Occipital lobe (tissue), 2 donors: Measurements from ENCODE around the gene DISC1. TPM values are rescaled to one million over a fixed set of nuclear protein-coding genes. Genes with fewer than 3 reads are reported as not detected.

Experiments
- DNase-seq: peaks from one replicate; lab custom pipeline; 2025; lab: John Stamatoyannopoulos, UW
- total RNA-seq: library from RNA; depleted of rRNA; stranded (reverse); fragments of >200 nt; gene quantifications from one replicate; pipeline ENCODE4 v1.2.3, GENCODE V29; 2014

Gene DISC1
- total RNA-seq, 1 donor from 2014 or later: 6.4 TPM

DNA sequence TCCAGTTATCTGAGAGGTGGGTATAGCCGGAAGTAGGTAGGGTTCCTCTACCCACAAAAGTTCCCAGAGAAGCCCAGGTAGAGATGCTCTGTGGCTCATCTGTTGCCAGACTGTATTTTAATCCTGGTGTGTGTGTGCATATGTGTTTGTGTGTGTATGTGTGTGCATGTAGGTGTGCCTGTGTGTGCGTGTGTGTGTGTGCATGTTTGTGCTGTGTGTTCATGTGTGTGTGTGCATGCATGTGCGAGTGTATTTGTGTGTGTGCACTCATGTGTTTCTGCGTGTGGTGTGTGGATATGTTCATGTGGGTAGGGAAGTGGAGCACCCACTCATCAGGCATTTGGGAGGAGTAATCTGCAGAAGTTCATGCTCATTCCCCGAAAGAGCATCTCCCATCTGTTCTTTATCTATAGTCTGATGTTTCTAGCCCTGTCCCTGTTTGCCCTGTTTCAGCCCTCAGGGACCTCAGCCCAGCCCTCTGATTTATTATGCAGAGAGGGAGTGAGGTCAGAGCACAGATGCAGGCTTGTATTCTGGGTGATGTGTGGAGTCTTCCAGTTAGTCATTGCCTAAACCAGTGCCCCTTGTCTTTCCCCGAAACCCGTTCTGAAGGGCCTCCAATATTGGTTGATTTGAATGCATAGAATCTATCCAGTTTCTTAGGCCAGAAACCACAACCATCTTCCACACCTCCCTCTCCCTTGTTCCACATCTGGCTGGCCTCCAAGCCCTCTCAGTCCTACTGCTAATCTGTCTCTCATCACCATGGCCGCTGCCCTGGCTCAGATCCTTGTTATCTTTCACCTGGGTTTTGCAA, 69.1 kb downstream of the DISC1 start:
- DNase-seq: no peak

DNA sequence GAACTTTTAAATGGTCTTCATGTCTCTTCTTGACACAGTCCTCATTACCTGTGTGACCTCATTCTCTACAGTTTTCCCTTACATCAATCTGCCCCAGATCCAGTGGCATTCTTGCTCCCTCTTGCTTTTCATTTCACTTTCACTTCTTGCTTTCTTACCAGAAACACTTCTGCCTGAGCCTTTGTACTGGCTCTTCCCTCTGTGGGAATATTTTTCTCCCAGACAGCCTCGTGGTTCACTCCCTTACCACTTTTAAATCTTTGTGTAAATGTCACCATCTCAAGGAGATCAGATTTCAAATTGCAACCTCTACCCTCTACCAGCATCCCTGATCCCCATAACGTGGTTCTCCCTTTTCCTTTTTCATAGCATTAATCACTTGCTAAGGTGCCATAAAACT, 73.2 kb downstream of the DISC1 start:
- DNase-seq: no peak

DNA sequence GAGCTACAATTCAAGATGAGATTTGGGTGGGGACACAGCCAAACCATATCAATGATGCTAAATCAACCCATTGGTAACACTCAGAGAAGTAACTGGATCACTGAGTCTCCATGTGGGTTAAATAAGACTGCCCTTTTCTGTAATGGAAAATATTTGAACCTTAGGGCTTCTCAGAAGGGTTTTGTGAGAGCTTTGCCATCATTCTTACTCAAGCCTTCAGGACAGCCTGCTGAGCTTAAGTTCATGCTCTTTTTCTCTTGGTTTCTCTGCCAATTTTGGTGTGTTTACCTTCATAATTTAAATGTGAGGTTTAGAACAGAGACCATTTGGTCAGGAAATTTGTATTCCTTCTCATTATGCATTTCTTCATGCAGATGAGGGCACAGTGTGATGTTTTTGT, 74.7 kb downstream of the DISC1 start:
- no peak for DNase-seq

DNA sequence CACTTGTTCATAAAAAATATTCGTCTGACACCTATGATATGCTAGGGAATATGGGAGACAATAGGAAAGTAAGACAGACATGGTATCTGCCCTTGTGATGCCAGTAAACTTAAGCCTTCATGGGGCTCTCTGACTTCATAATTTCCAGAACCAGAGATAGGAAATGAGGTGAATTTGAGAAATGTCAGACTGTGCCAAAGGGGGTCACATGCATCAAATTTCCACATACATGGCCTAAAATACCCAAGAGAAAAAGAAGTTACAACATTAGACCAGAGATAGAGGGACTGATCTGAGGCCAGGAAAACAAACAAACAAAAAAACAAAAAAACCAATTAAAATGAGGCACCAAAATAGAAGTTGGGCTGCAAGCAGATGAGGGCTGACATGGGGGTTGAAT, 75.7 kb downstream of the DISC1 start:
- DNase-seq: no peak

DNA sequence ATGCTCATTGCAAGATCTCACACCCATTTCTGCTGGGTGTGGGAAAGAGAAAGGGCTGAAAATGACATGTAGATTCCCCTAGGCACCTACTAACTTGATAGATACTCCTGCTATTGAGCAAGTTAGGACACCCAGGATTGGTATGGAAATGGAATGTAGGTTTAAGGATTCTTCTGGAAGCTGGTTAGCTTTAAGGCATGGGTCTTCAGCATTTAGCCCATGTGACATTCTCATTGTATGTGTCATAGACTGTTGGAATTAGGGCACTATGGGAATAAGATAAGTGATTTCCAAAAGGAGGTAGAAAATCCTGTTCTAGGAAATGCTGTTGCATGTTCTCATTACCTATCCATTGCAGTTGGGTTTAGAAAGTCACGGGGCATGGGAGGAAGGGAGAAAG, 76.2 kb downstream of the DISC1 start:
- no peak for DNase-seq

DNA sequence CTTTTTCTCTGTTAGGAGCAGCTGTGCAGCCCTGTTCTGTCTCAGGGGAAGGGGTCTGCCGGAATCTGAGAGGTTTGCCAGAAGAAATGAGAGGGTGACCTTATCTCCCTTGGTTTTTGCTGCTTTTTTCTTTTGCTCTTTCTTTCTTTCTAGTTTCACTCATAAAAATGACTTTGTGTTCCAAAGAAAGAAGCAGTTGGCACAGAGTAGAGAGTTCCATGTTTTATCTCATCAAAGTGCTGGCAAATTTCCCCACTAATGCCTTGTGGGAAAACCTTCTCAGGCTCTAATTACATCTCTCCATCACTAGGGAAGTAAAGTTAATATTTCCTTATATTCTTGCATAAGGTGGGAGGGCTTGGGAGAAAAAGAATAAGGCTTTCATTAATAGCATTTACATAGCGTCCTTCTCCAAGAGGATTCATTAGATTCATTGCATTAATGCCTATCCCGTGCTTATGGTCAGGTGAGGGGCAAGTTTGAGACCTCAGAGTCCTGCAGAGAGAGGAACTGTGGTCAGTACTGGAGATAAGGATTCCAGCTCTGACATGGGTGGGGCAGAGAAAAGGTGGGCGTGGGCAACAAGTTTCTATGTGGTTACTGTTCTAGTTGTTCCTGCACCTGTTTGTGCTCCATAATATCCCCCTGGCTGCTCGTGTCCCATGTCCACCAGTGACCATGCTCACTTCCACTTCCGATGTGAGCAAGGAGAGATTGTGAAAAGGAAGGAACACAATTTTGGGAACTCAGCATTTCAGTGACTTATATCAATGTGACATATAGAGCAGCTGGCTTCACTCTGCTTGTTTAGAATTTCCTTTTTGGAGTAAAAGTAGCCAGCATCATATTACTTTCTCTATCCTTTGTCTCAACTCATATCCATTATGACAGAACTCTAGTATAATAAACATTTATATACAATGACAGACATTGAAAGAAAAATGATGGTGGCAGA, 79.5 kb downstream of the DISC1 start:
- DNase-seq: no peak

DNA sequence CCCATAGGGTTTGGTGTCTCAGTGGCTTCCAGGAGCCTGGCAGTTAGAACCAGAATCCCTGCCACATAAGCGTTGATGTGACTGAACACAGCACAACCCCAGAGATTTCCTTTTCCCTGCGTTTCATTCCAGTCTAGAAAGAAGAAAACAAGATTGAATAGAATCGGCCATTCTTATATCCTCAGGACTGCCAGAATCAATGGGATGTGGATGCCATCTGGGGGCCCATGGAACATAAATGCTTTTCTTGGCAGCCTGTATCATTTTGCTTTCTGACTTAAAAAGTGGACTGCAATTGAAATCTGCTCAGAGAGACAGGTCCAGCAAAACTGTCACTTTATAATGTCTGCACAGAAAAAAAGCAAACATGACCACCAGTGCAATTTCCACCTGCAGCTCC, 80.3 kb downstream of the DISC1 start:
- no peak for DNase-seq

DNA sequence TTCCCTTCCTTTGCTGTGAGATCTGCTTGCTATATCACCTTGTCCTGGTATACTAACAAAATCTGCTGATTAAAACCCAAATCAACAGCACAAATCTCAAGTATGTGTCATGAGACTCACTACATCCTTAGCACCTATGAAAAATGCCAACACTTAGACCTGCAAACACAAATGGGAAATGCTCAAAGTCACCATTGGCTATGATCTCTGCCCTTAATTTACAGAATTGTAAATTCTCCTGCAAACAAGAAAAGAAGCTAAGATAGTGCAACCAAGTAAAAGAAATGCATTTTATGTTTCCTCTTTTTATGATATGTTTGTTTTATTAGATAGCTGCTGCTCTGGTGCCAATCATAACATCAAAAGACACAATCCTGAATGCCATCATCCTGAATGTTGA, 80.8 kb downstream of the DISC1 start:
- no peak for DNase-seq

DNA sequence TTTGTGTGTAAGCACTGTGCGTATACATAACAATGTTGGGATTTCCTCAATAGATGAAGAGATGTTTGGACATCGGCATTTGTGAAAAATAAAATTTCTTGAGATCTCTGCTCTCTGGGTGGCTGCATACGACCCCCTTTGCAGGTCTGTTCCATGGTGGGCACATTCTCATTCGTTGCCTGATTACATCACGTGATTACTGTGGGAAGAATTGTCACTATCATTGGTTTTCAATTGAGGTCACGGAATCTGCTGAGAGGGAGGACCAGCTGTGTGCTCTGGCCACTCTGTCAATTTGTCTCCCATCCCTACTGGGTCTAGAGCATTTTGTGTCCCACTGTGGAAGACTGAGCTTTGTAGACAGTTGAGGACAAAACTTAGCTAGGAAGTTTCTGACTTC, 81.8 kb downstream of the DISC1 start:
- no peak for DNase-seq

DNA sequence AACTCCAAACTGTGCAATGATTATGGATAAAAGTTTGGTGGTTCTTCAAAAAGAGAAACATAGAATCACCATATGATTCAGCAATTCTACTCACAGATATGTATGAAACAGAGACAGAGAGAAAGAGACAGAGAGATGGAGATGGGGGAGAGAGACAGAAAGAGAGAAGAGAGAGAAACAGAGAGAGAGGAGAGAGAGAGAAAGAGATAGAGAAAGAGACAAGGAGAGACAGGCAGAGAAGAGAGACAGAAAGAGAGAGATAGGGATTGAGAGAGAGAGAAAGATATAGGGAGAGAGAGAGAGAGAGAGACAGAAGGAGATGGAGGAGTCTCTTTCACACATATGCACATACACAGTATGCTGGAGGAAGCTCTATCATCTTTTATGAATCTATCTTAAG, 87.8 kb downstream of the DISC1 start:
- no peak for DNase-seq

DNA sequence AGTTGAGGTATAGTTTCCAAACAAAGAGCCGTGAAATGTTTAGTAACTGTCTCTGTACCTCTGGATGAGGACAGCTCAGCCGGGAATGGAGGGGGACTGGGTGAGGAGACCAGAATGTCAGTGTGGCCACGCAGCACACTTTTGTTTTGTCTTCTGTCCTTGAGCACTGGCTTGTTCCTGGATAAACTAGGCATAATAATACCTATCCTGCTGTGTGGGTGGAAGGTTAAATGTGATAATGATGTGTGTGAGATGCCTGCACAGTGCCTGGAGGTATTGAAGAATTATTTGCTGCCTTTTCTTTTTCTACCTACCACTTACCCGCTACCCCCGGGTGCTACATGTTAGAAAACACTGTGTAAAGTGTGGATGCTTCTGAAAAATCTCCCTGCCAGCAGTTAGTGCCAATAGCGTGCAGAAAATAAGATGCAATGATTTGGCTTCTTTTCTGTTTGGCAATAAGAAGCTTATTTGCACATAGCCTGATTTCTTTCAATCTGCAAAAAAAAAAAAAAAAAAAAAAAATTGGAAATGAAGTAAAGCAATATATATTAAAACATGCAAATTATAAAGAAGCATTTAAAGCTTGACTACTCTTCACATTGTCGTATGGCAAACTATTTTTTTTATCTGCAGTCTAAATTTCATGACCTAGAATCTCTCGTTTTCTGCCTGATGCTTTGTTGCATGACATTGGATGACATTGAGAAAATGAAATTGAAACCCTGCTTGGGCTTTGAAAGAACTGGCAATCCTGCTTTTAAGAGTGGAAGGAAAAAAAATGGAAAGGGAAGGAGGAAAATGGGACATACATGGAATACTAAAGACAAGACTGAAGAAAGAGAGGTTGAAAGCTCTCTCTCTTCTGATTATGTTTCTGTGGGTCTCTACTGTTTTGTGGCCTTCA, 89.5 kb downstream of the DISC1 start:
- DNase-seq: no peak

DNA sequence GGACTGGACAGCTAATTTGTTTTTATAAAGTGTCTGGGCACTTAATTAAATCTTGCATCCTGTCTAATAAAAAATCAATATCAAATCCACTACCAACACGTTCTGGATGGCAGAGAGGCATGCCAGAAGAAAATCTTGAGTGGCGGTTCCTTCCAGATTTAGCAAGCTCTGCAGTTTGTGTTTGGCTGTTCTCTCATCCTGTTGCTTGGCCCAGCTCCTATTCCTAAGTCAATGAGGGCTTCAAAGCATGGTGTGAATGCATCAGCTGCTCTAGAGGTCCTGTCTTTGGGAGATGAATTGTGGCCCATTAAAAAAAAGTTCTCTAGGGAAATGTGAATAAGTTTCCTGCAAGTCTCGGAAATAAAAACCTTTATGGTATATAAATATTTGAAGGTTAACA, 90.3 kb downstream of the DISC1 start:
- DNase-seq: no peak

DNA sequence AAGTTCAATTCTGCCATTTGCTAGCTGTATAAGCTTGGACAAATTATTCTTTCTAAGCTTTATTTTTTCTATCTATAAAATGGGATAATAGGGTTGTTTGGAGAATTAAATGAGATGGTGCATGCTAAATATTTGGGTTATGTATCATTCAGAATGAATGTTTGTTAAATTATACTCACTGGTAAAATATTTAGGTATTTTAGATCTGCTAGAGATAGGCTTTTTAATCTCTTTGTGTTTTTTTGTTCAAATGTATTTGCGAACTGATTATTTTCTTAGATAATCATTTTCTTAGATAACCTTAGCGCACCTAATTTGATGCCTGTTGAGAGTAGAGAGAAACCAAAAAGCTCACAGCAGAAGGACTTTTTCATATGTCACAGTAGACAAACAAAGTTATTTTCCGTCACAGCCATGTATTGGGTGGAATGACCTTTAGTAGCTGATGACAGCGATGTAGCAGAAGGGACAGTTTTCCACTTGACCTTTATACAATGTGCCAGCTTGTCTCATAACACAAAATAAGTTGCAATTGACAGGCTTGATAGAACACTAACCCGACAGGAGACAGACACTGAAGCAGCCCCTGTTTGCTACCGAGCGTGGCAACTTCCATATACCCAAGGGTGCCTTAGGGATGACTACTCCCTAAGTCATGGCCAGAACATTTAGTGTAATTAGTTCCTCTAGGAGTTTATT, 93.0 kb downstream of the DISC1 start:
- DNase-seq: no peak

DNA sequence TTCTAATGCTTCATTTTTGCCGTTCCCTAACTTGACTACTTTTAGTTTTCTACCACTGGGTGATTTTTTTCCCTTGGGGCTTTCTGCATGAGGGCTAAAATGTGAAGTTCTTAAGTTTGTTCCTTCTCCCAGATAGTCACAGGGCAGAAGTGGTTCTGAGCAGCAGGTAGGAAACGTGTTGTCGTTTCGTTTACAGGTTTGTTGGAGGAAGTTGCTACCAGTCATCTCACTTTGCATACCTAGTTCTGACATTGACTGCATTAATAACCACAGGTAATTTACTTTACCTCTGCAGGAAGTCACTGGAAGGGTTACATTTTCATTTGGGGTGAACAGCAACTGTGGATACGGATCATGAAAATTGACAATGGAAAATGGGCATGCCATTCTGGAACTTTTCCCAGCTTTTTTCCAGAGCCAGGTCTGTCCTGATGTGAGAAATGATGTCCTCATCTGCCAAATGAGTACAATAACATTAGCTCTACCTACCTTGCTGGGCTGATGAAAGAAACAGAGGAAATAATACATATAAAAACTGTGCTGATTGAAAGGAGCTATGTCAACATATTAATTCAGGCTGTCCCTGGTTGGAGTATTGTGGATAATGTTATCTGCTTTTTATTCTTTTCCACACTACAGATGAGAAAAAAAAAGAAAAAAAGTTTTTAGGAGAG, 94.2 kb downstream of the DISC1 start:
- no peak for DNase-seq

DNA sequence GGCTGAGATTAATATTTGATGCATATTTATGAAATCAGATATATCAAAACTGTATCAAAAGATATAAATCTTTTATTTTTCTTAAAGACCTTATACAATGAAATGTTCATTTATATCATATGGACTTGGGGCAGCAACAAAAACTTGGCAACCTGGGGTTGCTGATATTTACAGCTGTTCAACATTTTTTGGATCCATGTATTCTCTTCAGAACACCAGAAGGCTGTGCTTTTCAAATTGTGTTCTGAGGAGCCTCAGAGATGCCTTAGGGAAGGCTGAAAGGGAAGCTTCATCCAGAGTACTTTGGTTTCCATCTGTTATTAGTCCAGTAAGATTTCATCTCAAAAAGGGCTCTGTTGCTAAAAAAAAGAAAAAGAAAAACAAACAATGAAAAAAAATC, 94.8 kb downstream of the DISC1 start:
- DNase-seq: no peak

DNA sequence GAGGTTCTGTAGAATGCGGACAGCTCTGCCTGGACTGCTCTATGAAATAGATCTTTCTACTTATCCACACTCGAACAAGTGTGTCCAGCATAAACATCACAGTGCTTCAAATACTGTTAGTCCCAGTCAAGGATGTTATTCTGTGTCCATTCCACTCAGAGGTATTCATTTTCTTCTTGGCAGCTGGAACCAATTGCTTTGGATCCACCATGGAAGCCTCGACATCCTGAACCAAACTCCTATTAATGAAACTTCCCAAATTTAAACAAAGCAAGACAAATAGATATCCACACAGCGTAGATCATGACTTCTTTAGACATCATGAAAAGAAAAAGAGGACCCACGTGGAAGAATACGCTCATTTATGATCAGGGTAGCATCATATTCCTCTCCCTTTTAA, 95.8 kb downstream of the DISC1 start:
- DNase-seq: no peak

DNA sequence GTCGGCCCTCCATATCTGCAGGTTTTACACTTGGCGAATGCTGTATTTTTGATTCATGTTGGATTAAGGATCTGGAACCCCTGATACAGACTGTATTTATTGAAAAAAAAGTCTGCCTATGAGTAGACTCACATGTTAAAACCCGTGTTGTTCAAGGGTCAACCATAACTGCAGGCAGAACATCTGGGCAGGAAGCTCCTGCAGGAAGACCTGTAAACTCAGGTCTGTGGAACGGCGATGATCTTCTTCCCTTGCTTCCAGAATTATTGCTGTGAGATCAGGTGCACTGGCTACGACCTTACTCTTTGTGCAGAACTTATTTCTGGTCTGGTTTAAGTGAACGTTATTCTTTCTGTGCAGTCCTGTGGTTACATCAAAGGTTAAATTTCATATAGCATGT, 96.6 kb downstream of the DISC1 start:
- DNase-seq: no peak

DNA sequence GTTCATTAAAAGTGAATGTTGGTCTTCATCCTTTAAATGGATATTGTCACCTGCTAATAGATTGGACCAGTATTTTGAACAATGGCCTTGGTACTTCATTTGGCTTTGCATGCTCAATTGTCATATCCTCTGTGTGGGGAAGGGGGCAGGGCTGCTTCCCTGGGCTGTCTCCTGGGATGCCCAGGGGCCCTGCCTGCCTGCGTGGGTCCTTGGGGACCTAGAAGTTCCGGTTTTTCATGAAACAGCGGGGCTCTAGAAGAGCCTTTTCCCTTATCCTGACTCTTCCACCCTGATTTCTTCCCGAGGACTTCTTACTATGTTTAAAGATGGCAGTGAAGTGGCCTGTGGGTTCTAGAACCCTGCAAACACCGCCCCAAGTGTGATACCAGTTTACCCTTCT, 97.5 kb downstream of the DISC1 start:
- no peak for DNase-seq

DNA sequence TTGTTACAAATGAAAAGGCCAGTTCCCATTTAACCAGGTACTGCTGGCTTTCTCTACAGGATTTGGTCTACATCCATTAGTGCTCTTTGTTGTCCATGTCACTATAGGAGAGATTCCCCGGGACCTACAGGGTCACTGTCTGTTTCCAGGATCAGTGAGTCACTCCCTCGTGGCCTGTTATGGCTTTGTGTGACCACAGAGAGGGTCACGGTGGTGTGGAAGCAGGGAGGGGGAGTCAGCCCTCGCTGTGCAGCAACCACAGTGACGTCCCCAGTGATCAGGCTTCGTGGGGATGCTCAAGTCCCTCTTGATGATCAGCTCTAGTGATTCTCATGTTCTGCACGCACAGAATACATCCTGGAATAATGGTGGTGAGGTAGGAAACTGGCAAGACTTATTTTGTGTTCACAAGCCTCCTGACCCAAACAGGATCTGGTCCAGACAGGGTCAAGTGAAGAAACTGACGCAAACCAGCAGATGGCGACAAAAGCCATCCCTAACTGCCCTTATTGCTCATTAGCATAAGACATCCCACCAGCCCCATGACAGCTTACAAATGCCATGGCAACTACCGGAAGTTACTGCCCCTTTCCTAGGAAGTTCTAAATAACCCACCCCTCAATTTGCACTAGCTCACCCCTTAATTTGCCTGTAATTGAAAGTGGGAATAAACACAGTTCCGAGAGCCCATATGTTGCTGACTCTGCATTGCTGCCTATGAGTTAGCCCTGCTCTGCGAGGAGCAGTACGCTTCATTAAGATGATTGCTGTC, 98.5 kb downstream of the DISC1 start:
- DNase-seq: no peak

DNA sequence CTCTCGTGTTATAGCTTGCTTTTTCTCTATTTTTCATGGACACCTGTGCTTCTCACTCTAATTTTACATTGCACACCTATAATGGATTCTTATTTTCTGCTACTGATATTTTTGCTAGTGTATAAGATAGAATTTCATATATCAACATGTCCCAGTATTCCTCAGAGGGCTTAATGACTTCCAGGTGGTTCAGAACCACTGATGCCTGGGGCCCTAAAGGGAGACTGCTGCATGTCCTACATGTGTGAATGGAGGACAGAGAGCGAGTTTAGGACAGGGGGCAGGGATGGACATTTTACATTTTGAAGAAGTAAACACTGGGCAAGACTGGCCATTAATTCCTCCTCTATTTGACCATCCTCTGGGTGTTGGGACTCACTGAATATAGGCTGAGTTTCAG, 100.6 kb downstream of the DISC1 start:
- no peak for DNase-seq
